ENCODE data around the gene TARDBP.
"Not testable (repeated sequence)": the region's sequence is repeated elsewhere in the genome, so short reads cannot be mapped to it uniquely, and the experiment has no call there.

Gene TARDBP

DNA sequence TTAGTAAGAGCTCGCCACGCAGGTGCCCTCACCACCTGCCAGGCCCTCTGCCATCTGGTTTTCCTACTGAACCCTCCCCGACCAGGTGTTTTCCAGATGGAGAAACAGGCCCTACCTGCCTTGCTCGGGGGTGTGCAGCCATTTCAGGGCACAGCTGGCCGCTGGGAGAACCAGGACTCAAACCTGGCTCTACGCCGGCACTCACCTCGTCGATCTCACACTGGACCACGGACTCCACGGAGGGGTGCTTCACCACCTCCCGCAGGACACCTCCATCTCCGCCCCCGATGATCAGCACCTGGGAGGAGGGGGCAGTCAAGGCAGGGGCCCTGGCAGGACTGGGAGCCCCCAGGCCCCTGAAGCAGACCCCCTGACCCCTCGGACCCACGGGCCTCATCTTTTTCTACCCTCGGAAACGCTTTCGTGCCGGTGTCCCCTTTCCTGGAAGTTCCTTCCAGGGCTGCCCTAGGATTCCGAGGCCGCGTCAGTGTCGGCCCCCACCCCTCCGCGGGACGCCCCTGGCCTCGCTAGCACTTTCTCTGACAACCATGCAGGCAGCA, 46.2 kb downstream of the TARDBP start:
- peak overlapping the region; percentile 98 for H3K27ac ChIP-seq

DNA sequence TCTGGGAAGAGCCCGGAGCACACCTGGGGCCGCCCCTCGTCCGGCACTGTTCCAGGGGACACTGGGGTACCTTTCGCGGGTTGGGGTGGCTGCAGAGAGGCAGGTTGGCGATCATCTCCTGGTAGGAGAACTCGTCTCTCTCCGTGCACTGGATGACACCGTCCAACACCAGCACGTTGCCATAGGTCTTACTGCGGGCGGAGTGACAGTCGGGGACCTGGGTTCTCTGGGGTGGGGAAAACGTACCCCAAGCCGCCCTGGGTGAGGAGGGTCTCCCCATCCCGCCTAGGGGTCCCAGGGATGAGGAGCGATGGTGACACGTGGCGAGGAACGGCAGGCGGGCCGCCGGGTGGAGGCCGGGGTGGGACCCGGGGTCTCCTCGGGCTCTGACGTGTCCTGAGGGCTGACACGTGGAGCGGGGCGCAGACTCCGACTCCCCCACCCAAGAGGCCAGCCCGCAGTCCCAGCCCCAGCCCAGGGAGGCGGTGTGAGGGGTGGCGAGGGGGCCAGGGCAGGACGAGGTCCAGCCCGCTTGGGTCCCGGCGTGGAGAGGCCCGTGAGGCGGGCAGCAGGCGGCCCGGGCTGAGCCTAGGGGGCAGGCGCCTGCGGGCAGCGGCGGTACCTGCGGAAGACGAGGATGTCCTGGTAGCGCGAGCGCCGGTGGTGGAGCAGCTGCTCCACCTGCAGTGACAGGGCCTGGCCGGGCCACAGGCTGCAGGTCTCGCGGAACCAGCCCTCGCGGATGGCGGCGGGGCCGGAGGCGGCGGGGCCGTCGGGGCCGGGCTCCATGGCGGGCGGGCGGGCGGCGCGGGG, 46.9 kb downstream of the TARDBP start:
- peak overlapping the region; percentile 98 for H3K27ac ChIP-seq
- TF ChIP-seq, protein P1, sequence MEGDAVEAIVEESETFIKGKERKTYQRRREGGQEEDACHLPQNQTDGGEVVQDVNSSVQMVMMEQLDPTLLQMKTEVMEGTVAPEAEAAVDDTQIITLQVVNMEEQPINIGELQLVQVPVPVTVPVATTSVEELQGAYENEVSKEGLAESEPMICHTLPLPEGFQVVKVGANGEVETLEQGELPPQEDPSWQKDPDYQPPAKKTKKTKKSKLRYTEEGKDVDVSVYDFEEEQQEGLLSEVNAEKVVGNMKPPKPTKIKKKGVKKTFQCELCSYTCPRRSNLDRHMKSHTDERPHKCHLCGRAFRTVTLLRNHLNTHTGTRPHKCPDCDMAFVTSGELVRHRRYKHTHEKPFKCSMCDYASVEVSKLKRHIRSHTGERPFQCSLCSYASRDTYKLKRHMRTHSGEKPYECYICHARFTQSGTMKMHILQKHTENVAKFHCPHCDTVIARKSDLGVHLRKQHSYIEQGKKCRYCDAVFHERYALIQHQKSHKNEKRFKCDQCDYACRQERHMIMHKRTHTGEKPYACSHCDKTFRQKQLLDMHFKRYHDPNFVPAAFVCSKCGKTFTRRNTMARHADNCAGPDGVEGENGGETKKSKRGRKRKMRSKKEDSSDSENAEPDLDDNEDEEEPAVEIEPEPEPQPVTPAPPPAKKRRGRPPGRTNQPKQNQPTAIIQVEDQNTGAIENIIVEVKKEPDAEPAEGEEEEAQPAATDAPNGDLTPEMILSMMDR (conservative IDR thresholded peaks at IDR 0.05) = no peak
- TF ChIP-seq ZFX (IDR thresholded peaks at IDR 0.05) = peak; percentile 94

More for the DNA sequence above, 46.2 kb downstream of the TARDBP start:
- TF ChIP-seq, protein P1 (conservative IDR thresholded peaks at IDR 0.05) = no peak
- TF ChIP-seq ZFX (IDR thresholded peaks at IDR 0.05) = no peak

DNA sequence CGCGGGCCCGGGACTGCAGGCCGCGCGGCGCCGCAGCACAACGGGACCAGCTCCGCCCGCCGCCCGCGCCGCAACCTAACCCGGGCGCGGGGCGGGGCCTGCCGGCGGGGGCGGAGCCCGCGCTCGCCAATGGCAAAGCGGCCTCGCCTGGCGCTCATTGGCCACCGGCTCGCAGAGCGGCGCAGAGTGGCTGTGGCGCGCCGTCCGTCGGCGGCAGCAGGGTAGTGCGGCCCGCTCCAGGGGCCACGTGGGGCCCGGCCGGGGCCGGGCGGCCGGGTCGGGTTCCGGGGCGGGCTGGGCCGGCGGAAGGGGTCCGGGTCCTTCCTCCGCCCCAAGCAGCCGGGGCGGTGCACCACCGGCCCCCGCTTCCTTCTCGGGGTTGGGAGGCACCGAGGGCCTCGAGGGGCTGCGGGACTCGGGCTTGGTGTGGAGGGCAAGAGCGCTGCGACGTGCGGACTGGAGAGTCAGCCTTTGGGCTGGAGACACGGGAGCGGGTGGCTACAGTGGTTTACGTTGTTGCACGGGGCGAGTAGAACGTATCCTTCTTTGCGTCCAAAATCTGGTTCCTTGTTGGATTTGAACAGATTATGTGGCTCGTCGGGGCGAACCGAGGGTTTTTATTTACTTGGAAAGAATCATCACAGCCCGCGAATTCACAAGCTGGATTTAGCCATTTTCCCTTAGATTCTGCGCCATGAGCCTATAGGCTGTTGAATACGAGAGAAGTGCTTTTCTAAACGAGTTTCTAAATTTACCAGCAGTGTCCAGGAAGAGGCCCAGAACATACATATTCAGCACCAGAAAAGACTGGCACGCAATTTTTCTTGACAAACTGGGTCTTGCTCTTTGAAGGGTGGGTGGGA, 47.7 kb downstream of the TARDBP start, which contains the start of gene SRM:
SRM (minus strand) TSS at position 51 of the 863 bp plus-strand sequence. CDS start 75 bp downstream, outside the sequence.
- H3K27ac ChIP-seq = peak within 1 kb of the TSS; percentile 98
- TF ChIP-seq, protein P1 (conservative IDR thresholded peaks at IDR 0.05) = no peak; the same call in 1 of the 2 replicates
- TF ChIP-seq ZFX (IDR thresholded peaks at IDR 0.05) = peak; percentile 61

DNA sequence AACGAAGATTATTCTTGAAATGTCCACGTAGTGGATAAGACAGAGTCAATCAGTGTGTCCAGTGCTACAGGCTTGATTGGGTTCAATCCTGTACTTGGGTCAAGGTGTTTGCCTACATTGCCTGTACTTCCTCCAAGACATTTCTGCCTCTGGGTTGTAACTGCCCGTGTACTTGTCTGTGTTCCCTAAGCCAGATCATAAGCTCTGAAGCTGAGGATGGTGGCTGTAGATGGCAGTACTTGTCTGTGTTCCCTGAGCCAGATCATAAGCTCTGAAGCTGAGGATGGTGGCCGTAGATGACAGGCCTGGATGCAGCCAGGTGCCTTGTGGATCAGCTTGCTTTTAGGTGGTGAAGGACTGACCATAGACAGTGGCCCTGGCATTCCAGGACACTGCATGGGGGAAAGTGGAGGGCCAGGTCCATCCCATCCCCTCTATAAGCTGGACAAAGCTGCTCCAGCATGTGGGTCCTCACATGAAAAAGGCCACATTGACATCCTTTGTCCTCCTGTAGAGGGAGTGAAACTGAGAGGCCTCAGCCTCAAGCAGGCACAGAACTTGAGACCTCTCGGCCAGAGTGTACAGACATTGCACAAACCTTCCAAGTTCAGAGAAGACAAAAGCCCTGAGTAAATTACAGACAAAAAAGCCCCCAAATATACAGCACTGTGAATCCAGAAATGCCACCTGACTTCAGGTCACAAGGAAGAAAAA, 49.4 kb downstream of the TARDBP start:
- no peak overlapping the region for H3K27ac ChIP-seq
- TF ChIP-seq, protein P1 (conservative IDR thresholded peaks at IDR 0.05) = no peak
- no peak for TF ChIP-seq ZFX (IDR thresholded peaks at IDR 0.05)

DNA sequence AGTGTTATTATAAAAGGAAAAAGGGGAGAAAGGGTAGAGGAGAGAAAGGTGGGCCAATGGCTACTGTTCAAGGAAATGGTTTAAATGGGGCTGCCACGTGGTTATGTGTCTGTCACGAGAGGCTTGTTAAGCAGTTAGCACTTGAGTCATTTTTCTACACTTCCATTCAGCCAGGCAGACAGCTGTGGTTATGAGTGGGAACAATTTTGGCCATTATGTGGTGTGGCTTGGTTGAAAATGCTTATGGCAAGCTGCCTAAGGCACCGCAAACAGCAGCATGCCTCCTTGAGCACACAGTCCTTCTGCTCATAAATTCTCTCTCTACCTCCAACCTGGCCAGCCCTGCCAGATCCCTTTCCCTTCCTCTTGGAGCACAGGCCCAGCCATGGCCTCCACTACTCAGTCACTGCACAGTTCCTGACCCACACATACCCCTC, 50.5 kb downstream of the TARDBP start:
- H3K27ac ChIP-seq = peak overlapping the region; percentile 10; the same call in 1 of the 2 replicates

DNA sequence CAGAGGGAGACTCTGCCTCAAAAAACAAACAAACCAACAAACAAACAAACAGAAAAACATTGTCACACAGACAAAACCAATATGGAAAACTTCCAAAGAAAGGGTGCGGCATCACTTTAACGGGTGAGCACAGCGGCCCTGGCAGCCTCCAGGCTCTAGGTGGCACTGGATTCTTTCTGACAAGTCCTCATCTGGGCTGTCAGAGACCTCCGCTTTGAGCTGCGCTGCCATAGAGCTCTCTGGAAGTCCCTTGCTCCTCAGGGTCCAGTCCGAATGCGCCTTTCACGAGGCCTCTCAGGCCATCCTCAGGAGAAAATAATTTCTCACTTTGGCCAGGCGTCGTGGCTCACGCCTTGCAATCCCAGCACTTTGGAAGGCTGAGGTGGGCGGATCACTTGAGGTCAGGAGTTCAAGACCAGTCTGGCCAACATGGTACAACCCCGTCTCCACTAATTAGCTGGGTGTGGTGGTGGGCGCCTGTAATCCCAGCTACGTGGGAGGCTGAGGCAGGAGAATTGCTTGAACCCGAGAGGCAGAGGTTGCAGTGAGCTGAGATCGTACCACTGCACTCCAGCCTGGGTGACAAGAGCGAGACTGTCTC, 51.6 kb downstream of the TARDBP start:
- H3K27ac ChIP-seq = not testable (repeated sequence)

More for the DNA sequence above, 50.5 kb downstream of the TARDBP start:
- no peak for TF ChIP-seq ZFX (IDR thresholded peaks at IDR 0.05)
- TF ChIP-seq, protein P1 (conservative IDR thresholded peaks at IDR 0.05) = no peak

DNA sequence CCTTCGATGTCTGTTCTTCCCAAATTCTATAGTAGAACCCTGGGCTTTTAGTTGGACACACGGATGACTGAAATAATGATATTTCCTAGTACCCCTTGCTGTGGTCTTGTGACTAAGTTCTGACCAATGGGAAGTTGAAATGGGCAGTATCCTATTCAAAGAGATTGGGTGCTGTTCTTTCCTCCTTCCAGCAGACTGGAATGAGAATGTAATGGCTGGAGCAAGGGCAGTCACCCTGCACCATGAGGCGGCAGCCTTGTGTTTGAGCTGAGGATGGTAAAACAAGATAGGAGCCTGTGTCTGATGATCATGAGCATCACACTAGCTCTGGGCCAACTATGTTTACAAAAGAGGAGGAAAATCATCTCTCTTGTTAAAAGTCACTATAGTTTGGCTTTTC, 52.5 kb downstream of the TARDBP start:
- TF ChIP-seq ZFX (IDR thresholded peaks at IDR 0.05) = no peak
- TF ChIP-seq, protein P1 (conservative IDR thresholded peaks at IDR 0.05) = no peak
- H3K27ac ChIP-seq = no peak overlapping the region
